Glutamatergic neuron (in vitro differentiated cells): ENCODE measurements around the gene MAPRE2. TPM values are rescaled to one million over a fixed set of nuclear protein-coding genes. Genes with fewer than 3 reads are reported as not detected.

ENCODE experiments used
- DNase-seq: peaks from one replicate; pipeline ENCODE4 v3.0.0; 2022
- H3K27ac Mint-ChIP-seq: one replicate; pipeline ENCODE4 v1.8.0; 2020; ENCODE audit warnings: mild to moderate bottlenecking, mixed read lengths, inconsistent platforms; ENCODE audit not compliant: unreplicated experiment
- H3K27me3 Mint-ChIP-seq: one replicate; pipeline ENCODE4 v1.8.0; 2020; ENCODE audit warnings: mild to moderate bottlenecking, moderate library complexity, mixed read lengths, inconsistent platforms; ENCODE audit not compliant: unreplicated experiment
- H3K36me3 Mint-ChIP-seq: one replicate; pipeline ENCODE4 v1.8.0; 2020; ENCODE audit warnings: mild to moderate bottlenecking, mixed read lengths, inconsistent platforms; ENCODE audit not compliant: unreplicated experiment
- H3K4me1 Mint-ChIP-seq: one replicate; pipeline ENCODE4 v1.8.0; 2020; ENCODE audit warnings: mild to moderate bottlenecking, low read depth, mixed read lengths, inconsistent platforms; ENCODE audit not compliant: unreplicated experiment
- H3K4me3 Mint-ChIP-seq: one replicate; pipeline ENCODE4 v1.8.0; 2020; ENCODE audit warnings: mild to moderate bottlenecking, mixed read lengths, inconsistent platforms; ENCODE audit not compliant: unreplicated experiment
- H3K9me3 Mint-ChIP-seq: one replicate; pipeline ENCODE4 v1.8.0; 2020; ENCODE audit warnings: mild to moderate bottlenecking, moderate library complexity, mixed read lengths, inconsistent platforms; ENCODE audit not compliant: unreplicated experiment
- CTCF ChIP-seq: fragments of 200-600 bp; sonication (generic); IDR thresholded peaks from one replicate; pipeline ENCODE4 v1.5.0; 2021; ENCODE audit not compliant: partially characterized antibody, unreplicated experiment
- total RNA-seq: library from RNA; stranded (reverse); fragmentation: NEBNext Ultra II Directional; extraction: Animal tissue kit (Norgen Biotek cat#: 25700); gene quantifications from one replicate; pipeline ENCODE4 v1.2.1, GENCODE V29; 2021; ENCODE audit not compliant: unreplicated experiment

The MAPRE2 gene
- total RNA-seq, 1 donor from 2014 or later: 127 TPM

DNA sequence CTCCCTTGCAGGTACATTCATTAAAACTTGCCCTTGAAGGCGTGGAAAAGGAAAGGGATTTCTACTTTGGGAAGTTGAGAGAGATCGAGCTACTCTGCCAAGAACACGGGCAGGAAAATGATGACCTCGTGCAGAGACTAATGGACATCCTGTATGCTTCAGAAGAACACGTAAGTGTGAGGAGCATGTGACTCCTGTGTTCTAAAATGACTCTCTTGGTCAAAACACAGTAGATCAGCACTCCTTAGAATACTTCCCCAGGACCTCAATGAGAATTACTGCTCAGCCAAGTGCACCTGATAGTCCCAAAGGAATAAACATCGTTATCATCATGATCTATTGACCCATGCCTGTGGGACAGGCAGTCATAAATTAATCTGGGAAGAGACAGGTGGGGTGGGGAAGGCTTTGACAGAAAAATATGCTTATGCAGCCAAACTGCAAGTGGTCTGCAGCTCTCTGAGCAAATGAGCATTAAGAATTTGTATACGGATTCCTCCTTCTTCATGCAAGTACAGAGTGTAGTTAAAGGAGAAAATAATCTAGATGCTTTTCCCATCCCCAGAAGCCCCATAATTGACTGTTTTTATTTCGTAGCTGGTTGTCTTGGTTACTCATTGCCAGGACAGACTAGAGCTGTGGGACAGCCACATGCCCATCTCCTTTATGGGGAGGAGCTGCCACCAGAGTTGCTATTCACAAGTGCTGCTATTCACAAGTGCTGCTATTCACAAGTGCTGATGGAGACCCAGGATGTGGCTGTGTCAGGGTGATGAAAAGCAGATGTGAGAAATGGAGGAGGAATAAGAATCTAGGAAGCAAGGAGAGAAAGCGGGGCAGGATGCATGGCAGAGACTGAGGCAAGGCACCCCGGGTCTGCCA lies 91.0 kb downstream of the MAPRE2 start:
- peaks cover 24% of the 10 kb centered on the region for H3K36me3 Mint-ChIP-seq
- H3K9me3 Mint-ChIP-seq: peaks cover 6% of the 10 kb centered on the region
- H3K27ac Mint-ChIP-seq: no peak overlapping the region
- H3K4me3 Mint-ChIP-seq: no peak overlapping the region
- no peak for DNase-seq
- peaks cover 4% of the 10 kb centered on the region for H3K27me3 Mint-ChIP-seq
- TF ChIP-seq CTCF: no peak
- H3K4me1 Mint-ChIP-seq: peaks cover 27% of the 10 kb centered on the region

DNA sequence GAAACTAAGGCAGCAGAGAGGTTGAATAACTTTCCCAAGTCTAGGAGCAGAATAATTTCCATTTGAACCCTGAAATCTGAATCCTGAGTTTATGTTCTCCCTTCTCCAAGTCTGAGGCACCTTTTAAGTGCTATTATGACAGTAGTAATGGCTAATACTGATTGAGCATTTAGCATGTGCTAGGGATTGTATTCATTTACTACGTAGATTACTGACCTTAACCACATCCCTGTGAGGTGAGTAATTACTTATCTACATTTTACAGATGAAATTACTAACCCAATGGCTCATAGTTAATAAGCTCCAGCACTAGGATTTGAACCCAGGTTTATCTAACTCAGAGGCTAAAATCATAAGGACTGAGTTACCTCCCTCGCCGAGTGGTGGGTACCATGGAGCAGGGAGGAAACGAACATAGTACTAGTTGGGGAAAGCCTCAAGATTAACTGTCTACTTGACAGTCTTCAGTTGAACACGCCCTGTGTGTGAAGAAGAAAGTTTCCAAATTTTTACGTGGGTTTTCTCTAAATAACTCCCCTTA lies 93.0 kb downstream of the MAPRE2 start:
- peaks cover 24% of the 10 kb centered on the region for H3K36me3 Mint-ChIP-seq
- TF ChIP-seq CTCF: no peak
- H3K27me3 Mint-ChIP-seq: peaks cover 7% of the 10 kb centered on the region
- no peak overlapping the region for H3K27ac Mint-ChIP-seq
- H3K4me1 Mint-ChIP-seq: peaks cover 35% of the 10 kb centered on the region
- no peak overlapping the region for H3K4me3 Mint-ChIP-seq
- peaks cover 12% of the 10 kb centered on the region for H3K9me3 Mint-ChIP-seq
- no peak for DNase-seq

DNA sequence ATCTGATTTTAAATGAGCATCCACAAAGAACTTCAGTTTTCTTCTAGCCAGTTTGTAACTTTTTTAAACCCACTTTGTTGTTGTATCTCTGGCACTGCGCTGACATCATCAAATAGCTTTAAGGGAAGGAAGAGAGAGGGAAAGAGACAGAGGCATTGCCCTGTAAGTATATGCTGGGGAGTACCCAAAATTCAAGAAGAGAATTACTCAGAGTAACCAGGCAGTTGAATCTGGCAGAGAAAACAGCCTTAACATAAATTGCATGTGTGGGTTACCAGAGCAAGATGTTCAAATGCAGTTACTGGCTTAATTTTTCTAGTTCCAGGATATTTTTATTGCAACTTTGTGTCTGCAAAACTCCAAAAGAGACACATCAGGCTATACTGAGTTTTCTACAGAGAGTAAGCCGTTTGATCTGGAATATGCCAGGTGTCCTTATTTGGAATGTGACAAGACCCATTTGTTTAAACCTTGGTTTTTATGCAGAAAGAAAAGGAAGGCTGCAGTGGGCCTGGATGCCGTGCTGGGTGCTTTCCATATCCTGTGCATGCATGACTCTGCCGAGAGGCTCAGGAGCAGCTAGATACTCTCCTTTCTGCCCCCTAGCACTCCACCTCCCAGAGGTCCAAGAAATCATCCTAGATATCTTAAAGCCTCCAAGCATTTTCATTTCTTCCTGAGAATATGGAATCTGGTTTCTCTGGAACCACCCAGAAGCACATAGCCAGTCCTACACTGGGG lies 93.7 kb downstream of the MAPRE2 start:
- Mint-ChIP-seq H3K4me1 (peaks cover 28% of the 10 kb centered on the region), H3K4me3 (no peak overlapping the region), H3K27me3 (peaks cover 7% of the 10 kb centered on the region), H3K9me3 (peaks cover 12% of the 10 kb centered on the region), H3K27ac (no peak overlapping the region), H3K36me3 (peaks cover 24% of the 10 kb centered on the region)
- TF ChIP-seq CTCF: no peak
- DNase-seq: no peak

GRCh38 chr18:35136248-35136647 lies 95.0 kb downstream of the MAPRE2 start:
- Mint-ChIP-seq H3K4me3 (no peak overlapping the region), H3K27me3 (peaks cover 10% of the 10 kb centered on the region), H3K27ac (no peak overlapping the region), H3K36me3 (peaks cover 24% of the 10 kb centered on the region), H3K4me1 (peaks cover 27% of the 10 kb centered on the region), H3K9me3 (peaks cover 18% of the 10 kb centered on the region)
- TF ChIP-seq CTCF: no peak
- no peak for DNase-seq
